ENCODE data around the gene NDFIP1.
"Not testable (repeated sequence)": the region's sequence is repeated elsewhere in the genome, so short reads cannot be mapped to it uniquely, and the experiment has no call there.

Gene NDFIP1, protein sequence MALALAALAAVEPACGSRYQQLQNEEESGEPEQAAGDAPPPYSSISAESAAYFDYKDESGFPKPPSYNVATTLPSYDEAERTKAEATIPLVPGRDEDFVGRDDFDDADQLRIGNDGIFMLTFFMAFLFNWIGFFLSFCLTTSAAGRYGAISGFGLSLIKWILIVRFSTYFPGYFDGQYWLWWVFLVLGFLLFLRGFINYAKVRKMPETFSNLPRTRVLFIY
- total RNA-seq = 66.1 to 66.2 reads per million in 2 donors

DNA sequence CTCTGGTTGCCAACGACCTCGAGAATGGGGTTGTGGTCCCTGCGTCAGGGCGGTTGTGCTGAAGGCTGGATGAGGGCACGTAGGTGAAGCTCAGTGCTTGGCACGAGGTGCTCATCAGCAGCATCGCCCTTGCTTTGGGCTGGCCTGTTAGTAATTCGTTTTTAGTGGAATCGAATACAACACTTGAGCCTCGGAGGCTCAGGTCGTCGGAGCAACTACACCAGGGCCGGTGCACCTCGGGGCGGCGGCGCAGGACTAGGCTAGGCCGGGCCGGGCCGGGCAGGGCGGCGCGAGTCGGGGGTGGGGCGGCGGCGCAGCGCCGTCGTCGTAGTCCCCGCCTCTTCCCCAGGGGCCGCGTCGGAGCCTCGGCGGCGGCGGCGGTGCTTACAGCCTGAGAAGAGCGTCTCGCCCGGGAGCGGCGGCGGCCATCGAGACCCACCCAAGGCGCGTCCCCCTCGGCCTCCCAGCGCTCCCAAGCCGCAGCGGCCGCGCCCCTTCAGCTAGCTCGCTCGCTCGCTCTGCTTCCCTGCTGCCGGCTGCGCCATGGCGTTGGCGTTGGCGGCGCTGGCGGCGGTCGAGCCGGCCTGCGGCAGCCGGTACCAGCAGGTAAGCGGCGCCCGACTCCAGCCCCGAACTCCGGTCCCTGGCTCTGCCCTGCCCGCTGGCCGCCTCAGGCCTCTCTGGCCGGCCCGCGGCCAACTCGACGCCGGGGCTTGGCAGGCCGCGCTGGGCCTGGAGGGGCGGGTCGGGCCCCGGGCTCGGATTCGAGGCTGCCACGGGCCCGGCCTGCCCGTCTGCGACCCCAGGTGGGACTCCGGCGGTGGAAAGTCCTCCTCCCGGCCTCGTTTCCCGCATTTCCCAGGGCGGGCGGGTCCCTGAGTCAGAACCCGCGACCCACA lies at the start of gene NDFIP1:
NDFIP1 (plus strand) TSS at position 348 of the 899 bp plus-strand sequence; CDS start at position 544, 196 bp downstream.
- peak; percentile 74 for DNase-seq

- DNase-seq = no peak
These were observed 49.2 kb upstream of the NDFIP1 start for GRCh38 chr5:142059304-142059940.

GRCh38 chr5:142063376-142063775 lies 45.2 kb upstream of the NDFIP1 start:
- no peak for DNase-seq

- DNase-seq = peak; percentile 4
These were observed 44.7 kb upstream of the NDFIP1 start for GRCh38 chr5:142063878-142064331.

DNA sequence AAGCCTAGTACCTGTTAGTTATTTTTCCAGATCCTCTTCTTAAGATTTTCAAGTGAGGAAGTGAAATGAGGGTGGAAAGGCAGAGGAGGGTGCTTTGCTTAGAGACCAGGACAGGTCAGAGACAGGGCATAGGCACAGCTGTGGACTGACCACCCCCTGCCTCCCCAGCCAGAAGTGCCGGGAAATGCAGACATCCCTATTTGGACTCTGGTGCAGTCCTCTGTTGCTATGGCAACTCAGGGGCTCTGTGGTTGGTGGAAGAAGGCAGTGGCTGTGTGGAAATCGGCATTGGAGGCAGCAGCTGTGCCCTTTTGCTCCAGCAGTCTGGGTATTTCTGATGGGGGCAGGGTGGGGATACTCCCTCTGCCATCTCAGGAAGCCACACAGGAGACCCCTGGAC lies 43.3 kb upstream of the NDFIP1 start:
- no peak for DNase-seq

- DNase-seq = no peak
These were observed 38.8 kb upstream of the NDFIP1 start for GRCh38 chr5:142069606-142070399.

DNA sequence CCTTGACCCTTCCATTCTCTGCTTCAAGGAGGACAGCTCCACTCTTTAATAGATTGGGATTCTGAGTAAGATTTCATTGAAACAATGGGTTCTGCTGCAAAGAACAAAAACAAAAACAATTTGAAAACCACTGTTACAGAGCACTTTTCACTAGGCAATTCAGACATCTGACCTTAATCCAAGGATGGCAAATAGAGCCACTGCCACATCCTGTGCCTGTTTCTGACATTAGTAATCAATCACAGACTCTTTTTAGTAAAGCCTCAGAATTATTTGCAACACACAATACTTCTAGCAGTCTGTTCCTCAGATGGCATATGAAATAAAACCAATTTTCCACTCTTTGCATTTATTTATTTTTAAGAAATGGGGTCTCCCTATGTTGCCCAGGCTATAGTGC lies 37.8 kb upstream of the NDFIP1 start:
- DNase-seq = no peak

GRCh38 chr5:142072488-142072887 lies 36.1 kb upstream of the NDFIP1 start:
- DNase-seq = no peak

- no peak for DNase-seq
These were observed 35.1 kb upstream of the NDFIP1 start for GRCh38 chr5:142073362-142073988.

DNA sequence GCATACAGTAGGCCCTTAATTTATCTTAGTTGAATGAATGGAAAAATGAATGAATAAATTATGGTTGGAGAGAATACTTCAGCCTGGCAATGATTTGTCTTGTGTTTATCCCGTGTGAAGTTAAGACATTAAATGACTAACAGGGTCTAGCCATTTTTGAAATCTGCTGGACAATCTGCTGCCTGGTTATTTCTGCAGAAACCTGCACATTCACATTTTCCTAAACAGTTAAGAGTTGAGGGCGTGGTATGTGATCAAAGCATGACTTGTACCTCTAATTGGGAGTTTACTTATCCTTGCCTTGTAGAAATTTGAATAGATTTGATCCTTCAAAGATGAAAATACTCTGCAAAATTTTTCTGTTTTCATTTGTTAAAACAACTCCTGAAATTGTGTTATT lies 34.6 kb upstream of the NDFIP1 start:
- no peak for DNase-seq

DNA sequence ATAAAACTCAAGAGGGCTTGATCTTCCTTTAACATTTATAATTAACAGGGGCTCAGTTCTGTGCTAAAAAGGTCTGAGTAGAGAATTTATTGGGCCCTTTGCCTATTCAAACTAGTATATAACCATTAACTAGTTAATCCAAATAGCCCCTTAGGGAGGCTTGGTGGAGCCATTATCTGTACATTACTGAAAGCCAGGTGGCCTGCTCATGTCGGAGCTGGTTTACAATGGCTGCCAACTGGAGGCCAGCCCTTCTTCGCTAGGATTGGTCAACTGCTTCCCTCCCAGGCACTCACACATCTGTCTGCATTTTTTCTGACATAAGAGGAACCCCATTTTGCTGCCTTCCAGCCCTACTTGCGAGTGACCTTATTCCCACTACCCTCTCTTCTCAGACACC lies 30.4 kb upstream of the NDFIP1 start:
- no peak for DNase-seq

DNA sequence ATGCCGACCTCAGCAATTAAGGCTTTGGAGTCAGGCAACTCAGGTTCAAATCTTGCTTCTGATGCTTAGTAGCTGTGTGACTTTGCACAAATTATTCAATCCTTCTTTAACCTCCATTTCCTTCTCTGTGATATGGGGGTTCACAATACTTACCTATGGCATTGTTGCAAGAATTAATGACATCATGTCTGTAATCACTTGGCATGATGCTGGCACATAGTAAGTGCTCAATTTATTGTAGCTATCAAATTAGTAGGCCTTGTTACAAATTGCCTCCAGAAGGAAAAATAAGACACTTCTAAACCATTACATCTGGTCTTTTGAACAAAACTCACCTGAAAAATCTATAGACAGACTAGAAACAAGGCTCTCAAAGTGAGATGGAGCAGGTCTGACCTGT lies 29.9 kb upstream of the NDFIP1 start:
- DNase-seq = no peak

- DNase-seq = no peak
These were observed 29.3 kb upstream of the NDFIP1 start for GRCh38 chr5:142079306-142079721.

- no peak for DNase-seq
These were observed 28.3 kb upstream of the NDFIP1 start for GRCh38 chr5:142080248-142080647.

- DNase-seq = no peak
These were observed 26.3 kb upstream of the NDFIP1 start for GRCh38 chr5:142082182-142082781.

- DNase-seq = no peak
These were observed 22.4 kb upstream of the NDFIP1 start for GRCh38 chr5:142086229-142086628.

DNA sequence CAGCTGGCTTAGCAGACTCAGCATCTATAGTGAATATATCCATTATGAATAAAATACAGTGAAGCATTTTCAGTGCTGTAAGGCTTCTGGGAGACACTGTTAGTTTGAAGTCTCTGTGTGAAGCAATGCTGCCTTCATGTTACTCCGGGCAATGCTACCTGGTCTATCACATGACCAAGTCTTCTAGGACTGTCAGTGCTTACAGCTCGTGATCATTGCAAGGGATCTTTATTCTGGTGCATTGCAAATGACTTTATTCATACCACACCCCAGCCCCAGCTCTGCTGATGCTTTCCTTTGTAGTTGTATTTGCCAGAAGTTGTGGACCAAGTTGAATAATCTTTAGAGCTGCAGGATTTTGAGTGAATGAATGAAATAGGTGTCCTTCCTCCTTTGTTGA lies 21.9 kb upstream of the NDFIP1 start:
- no peak for DNase-seq

- DNase-seq = no peak
These were observed 20.5 kb upstream of the NDFIP1 start for GRCh38 chr5:142087920-142088679.

- not testable (repeated sequence) for DNase-seq
These were observed 19.6 kb upstream of the NDFIP1 start for GRCh38 chr5:142088855-142089479.

GRCh38 chr5:142091012-142091411 lies 17.6 kb upstream of the NDFIP1 start:
- DNase-seq = no peak
